Measurements from ENCODE around the gene FRMD4A.

The FRMD4A gene

DNA sequence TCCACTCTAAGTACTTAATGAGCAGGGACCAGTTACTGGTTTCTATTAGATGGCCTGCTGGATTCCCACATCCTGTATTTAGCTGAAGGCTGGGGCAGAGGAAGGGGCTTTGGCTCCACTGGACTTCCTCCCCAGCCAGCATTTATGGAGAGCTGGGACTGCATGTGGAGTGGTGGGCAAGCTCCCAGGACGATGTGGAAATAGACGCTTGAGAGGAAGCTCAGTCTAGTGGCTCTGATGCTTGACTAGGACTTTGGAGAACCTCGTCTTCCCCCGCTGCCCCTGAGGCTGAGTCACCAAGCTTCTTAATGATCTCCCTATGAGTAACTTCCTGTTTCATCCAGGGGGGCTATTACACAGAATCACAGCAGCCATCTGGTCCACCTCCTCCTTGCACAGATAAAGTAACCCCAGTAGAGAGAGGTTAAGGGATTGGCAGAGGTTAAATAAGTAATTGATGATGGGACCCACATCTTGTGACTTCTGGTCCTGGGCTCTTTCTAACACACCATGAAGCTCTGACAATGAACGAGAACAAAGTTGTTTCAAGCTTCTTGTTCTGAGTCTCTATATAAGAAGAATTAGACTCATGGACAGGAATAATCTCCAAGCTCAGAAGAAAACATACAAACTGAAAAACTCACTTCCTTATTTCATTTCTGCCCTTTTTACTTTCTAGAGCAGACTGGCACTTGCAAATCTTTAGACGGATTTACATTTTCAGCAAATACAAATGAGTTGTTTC, 617.7 kb downstream of the FRMD4A start:
- TF ChIP-seq, protein P1, sequence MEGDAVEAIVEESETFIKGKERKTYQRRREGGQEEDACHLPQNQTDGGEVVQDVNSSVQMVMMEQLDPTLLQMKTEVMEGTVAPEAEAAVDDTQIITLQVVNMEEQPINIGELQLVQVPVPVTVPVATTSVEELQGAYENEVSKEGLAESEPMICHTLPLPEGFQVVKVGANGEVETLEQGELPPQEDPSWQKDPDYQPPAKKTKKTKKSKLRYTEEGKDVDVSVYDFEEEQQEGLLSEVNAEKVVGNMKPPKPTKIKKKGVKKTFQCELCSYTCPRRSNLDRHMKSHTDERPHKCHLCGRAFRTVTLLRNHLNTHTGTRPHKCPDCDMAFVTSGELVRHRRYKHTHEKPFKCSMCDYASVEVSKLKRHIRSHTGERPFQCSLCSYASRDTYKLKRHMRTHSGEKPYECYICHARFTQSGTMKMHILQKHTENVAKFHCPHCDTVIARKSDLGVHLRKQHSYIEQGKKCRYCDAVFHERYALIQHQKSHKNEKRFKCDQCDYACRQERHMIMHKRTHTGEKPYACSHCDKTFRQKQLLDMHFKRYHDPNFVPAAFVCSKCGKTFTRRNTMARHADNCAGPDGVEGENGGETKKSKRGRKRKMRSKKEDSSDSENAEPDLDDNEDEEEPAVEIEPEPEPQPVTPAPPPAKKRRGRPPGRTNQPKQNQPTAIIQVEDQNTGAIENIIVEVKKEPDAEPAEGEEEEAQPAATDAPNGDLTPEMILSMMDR (IDR thresholded peaks at IDR 0.05; ENCODE audit: low read depth, low read length, missing control alignments) = no peak
- no peak overlapping the region for H3K4me3 ChIP-seq (replicated peaks; ENCODE audit: low read depth, low read length)

DNA sequence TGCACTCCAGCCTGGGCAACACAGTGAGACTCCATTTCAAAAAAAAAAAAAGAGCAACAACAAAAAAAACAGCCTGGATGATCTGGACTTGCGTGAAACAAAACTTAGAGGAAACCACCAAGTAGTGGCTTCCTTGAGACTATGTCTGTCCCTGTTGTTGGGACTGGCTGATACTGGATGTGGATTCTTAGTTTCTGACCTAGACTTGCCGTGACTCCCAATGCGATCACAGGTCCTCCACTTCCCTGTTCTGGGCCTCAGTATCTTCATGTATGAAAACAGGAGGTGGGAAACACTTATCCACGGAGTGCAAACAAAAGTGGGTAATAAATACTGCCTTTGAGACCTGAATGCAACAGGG, 618.3 kb downstream of the FRMD4A start:
- no peak for DNase-seq (ENCODE audit: extremely low read depth, low read depth)
- TF ChIP-seq, protein P1 (IDR thresholded peaks at IDR 0.05; ENCODE audit: low read depth, low read length, missing control alignments) = no peak
- no peak overlapping the region for H3K4me3 ChIP-seq (replicated peaks; ENCODE audit: low read depth, low read length)

More for the DNA sequence above, 617.7 kb downstream of the FRMD4A start:
- DNase-seq (ENCODE audit: extremely low read depth, low read depth) = peak; percentile 97

DNA sequence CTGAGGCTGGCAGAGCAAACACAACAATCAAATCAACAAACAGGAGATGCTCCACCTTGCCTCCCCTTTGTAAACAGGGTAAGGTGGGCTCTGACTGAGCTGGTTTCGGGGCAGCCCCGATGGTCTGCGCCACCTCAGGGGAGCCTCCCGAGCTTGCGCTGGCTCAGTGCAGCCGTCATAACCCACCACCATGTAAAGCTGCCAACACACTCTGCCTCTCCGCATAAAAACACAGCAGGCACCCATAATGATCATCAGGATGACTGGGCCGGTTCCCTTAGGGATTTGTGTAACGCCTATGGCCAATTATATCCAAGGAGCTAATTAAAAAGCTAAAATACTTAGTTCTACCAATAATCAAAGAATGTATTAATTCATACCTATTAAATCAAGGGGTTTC, 619.4 kb downstream of the FRMD4A start:
- TF ChIP-seq, protein P1 (IDR thresholded peaks at IDR 0.05; ENCODE audit: low read depth, low read length, missing control alignments) = no peak
- no peak for DNase-seq (ENCODE audit: extremely low read depth, low read depth)
- H3K4me3 ChIP-seq (replicated peaks; ENCODE audit: low read depth, low read length) = no peak overlapping the region

DNA sequence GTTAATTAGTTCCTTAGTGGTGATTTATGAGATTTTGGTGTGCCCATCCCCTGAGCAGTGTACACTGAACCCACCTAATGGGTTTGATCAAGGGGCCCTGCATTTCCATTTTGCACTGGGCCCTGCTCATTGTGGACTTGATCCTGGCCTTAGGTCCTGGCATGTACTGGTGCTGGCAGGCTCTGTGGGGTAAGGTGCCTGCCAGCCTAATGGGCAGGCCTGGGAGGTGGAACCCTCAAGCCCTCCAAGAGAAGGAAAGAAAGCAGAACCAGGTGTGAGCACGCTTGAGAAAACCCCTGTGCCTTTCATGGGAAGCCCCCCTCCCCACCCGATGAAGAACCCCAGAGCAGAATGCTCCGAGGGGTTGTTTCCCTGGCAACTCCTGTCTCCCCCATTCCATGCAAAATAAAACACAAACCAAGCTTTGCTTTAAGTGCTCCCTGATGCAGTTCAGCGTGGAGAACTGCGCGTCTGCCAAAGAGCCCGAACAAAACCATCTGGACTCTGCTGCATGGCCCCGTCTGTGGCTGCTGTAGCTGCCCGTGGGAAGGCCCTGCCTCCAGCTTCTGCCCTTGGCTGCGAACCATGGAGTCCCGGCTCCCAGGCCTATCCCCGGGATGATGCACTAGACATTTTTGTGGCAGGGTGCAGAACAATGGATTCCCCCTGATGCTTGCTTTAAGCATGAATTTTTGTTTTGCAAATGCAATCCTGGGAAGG, 620.6 kb downstream of the FRMD4A start:
- DNase-seq (ENCODE audit: extremely low read depth, low read depth) = no peak
- TF ChIP-seq, protein P1 (IDR thresholded peaks at IDR 0.05; ENCODE audit: low read depth, low read length, missing control alignments) = no peak
- H3K4me3 ChIP-seq (replicated peaks; ENCODE audit: low read depth, low read length) = no peak overlapping the region

DNA sequence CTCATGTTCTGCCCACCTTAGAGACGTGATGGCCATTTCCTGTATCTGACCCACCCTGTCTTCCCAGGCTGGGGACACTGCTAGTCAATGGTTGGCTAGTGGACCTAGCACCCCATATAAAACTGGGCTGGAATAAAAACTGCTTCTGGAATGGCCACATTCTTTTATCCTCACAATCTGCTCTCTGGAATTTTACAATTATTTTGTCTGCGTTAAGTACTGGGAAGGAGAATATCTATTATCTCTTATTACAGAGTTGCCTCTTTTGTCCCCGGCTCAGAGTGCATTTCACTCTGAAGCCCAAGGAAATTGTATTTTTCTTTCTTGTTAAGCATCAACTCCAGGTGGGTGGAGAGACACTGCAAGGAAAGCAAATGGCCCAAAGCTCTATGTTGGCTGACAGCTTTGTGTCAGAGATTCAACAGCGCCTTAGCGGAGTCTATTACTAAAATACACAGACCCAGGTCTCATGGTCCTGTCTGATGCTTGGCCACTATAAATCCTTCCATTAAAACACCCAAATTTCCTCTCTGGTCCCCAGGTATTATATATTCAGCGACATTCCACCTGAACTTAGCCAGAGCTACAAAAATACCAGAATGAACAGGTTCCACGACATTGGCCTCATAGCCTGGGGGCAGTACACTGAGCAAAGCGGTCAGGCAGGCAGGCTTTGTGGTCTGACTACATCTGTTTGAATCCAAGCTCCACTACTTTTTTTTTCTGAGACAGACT, 622.3 kb downstream of the FRMD4A start:
- TF ChIP-seq, protein P1 (IDR thresholded peaks at IDR 0.05; ENCODE audit: low read depth, low read length, missing control alignments) = no peak
- peak overlapping the region; percentile 90 for H3K4me3 ChIP-seq (replicated peaks; ENCODE audit: low read depth, low read length)
- no peak for DNase-seq (ENCODE audit: extremely low read depth, low read depth)

DNA sequence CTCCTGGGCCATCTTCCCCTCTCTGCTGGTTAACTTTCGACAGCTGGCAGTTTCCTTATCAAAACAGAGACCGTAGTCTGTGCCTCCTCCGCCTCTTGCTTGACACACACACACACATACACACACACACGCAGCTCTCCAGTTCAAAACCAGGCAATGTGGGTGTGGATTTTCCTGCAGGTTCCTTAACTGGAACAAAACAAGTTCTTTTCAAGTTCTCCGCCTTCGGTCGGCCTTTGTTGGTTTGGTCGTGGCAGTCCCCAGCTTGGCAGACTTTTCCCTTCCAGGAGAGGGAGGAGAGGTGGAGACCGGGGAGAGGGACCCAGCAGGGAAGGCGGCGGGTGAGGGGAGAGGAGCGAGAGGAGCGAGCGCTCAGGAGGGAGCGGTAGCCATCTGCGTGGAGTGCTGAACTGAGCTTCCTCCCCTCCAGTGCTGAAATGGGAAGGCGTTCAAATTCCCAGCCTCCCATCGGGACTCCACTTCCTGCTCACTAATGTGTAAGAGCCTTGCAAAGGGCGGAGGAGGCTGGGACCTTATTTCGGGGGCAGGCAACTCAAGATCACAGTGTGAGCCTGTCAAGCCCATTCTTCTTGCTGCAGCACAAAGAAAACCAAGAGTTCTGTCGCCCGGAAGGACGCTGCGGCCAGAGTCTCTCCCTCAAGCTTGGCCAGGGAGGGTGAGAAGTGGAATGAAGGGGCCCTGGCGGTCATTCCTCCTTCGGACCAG, 623.4 kb downstream of the FRMD4A start:
- TF ChIP-seq, protein P1 (IDR thresholded peaks at IDR 0.05; ENCODE audit: low read depth, low read length, missing control alignments) = no peak
- peak; percentile 84 for DNase-seq (ENCODE audit: extremely low read depth, low read depth)
- peak overlapping the region; percentile 90 for H3K4me3 ChIP-seq (replicated peaks; ENCODE audit: low read depth, low read length)
